Stimulated activated CD4-positive, alpha-beta T cell treated with anti-CD3 and anti-CD28 coated beads, TNF-alpha, amount 100 ng/mL, for 1 hour (primary cell): ENCODE measurements around the gene BDKRB1.
"Not testable (repeated sequence)": the region's sequence is repeated elsewhere in the genome, so short reads cannot be mapped to it uniquely, and the experiment has no call there.

ENCODE experiments used
- DNase-seq, 3 donors: peaks; one replicate each; pipeline ENCODE4 v3.0.0-alpha.2; 2020; ENCODE audit warnings: low read depth in 3 of 3, low spot score in 1 of 3

Gene BDKRB1

GRCh38 chr14:96232506-96232905 is 23.5 kb upstream of the BDKRB1 start:
- DNase-seq = no peak

DNA sequence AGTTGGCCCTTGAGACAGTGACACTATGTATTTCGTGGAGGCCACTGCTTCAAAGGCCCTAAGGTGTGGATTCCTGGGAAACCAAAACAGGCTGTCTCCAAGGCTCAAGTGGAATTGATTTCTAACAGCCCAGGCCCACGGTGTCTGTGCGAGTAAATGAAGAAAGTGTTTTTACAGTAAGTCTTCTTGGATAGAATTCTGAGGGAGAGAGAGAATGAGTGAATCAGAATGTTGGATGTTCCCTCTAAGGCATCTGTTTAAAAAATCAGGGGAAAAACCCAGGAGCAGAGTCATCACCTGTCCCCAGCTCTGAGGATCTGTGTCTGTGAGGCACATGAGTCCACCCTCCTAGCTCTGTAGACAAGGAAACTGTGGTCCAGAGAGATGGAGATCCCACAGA is 22.3 kb upstream of the BDKRB1 start:
- no peak for DNase-seq

DNA sequence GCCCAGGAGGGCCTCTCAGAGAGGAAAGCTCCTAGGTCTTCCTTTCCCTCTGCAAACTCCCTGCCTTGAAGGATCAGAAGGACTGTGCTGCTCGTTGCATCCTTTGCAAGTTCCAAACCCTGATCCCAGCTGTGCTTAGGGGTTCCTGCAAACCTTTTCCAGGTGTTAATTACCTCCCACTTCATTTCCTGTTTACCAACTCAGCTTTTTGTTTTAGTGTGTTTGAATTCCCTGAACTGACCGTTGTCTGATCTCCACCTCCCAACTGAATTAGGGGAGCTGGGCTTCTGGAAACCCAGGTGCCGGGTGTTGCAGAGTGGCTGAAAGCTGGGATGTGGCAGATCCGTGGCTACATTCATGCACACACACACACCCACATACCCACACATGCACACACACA is 20.6 kb upstream of the BDKRB1 start:
- DNase-seq = no peak

DNA sequence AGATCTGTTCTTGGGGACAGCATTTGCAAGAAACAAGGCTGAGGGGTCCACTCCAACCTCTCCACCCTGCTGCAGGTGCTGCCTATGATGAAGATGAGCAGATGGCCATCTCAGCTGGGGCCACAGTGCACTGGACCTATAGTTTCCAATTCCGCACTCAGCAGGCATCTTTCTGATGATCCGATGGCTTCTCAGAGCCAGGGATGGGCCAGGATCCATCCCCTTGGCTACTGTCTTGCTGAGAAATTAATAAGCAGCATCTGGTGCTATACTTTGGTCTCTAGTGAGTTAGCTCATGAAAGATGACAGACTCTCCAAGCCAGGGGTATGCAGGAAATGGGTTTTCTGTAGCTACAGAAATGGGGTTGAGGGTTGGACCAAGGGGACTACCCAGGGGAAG is 18.4 kb upstream of the BDKRB1 start:
- no peak for DNase-seq

GRCh38 chr14:96238676-96239265 is 17.2 kb upstream of the BDKRB1 start:
- no peak for DNase-seq

DNA sequence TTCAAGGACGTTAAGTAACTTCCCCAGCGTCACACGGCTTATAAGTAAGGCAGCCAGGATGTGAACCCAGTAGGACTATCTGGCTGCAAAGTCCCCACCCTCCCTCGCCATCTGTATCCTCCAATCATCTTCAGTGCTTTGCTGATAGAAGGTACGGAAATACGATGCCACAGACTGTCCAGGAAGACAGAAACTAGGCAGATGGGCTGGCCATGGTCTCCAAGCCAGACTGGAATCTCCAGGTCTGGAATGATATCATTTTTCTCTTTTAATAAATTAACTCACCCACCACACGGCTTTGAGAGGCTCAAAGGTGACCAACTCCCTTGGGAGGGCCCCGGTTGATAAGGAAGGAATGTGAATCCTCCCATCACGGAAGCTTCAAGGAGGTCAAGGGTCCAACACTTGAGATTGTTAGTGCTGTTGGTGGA is 16.3 kb upstream of the BDKRB1 start:
- DNase-seq = no peak

- DNase-seq = no peak
These were observed 15.4 kb upstream of the BDKRB1 start for GRCh38 chr14:96240641-96241040.

- no peak for DNase-seq
These were observed 13.9 kb upstream of the BDKRB1 start for GRCh38 chr14:96242126-96242525.

GRCh38 chr14:96243785-96244184 is 12.2 kb upstream of the BDKRB1 start:
- DNase-seq = no peak

GRCh38 chr14:96245074-96245473 is 10.9 kb upstream of the BDKRB1 start:
- not testable (repeated sequence) for DNase-seq

DNA sequence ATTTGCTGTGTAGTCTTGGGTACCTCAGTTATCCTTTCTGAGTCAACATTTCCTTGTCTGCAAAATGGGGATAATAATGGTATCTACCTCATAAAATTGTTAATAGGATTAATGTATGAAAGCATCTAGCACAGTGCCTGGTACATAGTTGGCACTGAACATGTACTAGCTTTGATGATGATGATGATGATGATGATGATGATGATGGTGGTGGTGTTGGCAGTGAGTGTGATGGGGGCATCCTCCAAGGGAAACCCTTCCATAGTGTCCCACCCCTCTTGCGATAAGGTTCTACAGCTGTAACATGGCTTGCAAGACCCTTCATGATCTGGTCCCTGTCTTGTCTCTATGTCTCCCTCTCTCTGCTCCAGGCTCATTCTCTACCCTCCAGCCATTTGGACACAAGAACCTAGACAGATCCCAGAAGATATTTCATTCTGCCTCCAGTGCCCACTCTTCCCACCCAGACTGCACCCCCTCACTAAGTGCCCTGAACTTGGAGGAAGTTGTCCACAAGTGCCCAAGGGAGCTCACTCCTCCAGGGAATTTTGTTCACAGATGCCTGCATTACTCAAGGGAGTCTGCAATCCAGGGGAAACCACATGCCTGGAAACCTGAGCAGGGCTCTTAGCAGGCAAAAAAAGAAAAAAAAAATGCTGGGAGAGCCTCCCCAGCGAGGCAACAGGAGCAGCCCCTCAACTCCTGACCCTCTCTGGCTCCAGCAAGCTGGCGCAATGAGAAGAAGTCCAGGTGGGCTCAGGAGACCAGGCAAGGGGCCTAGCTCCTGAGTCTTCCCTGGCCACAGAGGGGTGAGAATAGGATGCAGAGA is 10.1 kb upstream of the BDKRB1 start:
- DNase-seq = no peak

DNA sequence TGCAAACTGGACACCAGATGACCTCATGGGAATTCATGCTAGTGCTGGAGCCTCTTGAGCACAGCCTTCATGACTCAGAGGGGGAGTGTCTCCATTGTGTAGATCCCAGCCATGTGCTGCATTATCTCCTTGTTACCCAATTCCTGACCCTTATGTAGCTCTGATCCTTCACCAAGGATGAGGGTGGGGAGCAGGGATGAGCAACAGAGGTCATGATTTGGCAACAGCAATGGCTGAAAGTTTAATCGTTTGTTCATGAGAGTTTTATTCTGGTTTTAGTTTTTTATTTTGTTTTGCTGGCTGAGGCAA is 9.5 kb upstream of the BDKRB1 start:
- no peak for DNase-seq

DNA sequence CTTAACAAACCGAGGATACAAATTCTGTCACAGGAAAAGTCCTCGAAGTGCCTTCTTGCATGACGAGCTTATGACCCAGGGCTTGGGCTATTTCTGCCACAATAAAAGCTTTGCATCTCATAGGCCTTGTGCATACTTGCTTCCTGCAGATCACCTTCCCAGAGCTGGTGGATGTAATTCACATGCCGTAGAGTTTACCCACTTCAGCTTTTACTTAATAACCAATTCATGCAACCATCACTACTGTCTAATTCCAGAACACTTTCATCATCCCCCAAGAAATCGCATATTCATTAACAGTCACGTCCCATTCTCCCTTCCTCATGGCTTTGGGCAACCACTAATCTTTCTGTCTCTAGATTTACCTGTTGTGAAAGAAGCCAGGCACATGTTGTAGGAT is 9.0 kb upstream of the BDKRB1 start:
- no peak for DNase-seq

- DNase-seq = no peak
These were observed 7.0 kb upstream of the BDKRB1 start for GRCh38 chr14:96249029-96249428.

DNA sequence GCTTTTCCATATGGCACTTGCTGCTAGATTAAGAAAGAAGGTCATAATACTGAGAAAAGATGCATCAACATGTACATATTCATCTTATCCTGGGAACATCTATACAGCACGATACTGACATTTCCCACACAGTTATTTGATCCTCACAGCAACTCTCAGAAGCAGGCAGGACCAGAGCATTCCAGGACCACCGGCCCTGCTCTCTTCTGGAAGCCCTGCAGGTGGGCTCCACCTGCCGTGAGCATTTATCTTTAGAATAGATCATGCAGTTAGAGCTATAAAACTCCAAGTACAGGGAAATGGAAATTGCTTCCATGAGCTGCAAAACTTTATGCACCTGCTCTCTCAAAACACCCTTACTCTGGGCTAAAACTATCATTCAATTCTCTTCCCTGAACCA is 5.5 kb upstream of the BDKRB1 start:
- DNase-seq = no peak

GRCh38 chr14:96251656-96252155 is 4.3 kb upstream of the BDKRB1 start:
- no peak for DNase-seq

- no peak for DNase-seq
These were observed 3.5 kb upstream of the BDKRB1 start for GRCh38 chr14:96252323-96252998.

GRCh38 chr14:96252999-96253539 is 2.9 kb upstream of the BDKRB1 start:
- DNase-seq = no peak

- no peak for DNase-seq
These were observed 1.3 kb upstream of the BDKRB1 start for GRCh38 chr14:96254687-96255086.

GRCh38 chr14:96256407-96256806 is 397 bp downstream of the BDKRB1 start:
- no peak for DNase-seq

DNA sequence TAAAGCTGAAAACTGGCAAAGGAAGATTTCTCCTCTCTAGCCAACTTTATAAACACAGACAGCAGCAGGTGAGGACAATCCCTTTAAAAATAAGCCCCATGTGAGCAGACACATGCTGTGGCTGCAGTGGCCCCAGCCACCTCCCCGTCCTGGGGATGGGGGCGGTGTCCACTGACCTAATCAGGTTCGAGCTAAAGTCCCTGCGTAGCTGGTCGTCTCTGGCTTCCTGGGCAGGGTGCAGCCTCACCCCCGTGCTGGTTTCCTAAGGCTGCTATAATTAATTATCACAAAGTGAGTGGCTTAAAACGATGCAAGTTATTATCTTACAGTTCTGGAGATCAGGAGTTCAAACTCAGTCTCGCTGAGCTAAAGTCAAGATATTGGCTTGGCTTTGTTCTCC is 1.0 kb downstream of the BDKRB1 start:
- DNase-seq = no peak

DNA sequence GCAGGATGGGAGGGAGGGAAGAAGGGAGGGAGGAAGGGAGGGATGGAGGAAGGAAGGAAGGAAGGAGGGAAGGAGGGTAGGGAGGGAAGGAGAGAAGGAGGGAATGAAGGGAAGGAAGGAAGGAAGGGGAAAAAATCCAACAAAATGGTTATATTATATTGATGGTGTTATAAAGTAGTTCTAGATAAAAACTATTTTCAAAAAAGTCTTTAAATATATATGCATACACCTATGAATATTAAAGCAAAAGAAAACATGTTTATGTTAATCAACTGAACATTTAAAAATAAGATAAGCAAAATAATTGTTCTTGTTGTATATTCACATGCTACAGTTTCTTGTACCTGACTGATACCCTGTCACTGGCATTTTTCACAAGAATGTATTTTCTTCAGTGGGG is 1.9 kb downstream of the BDKRB1 start:
- DNase-seq = no peak
